H1 (cell line): ENCODE measurements around the gene SGK1. TPM values are rescaled to one million over a fixed set of nuclear protein-coding genes. Genes with fewer than 3 reads are reported as not detected.

ENCODE experiments used
- CBX8 ChIP-seq: fragments of 300-800, 300-1000 bp; sonication (generic); IDR thresholded peaks from 2 replicates; pipeline ENCODE4 v1.7.1; 2016; ENCODE audit warnings: low read depth, low read length, borderline replicate concordance
- EP300 ChIP-seq, 2 experiments: IDR thresholded peaks; 1 replicate in 1 of 2; 2 replicates in 1 of 2; pipeline ENCODE4 v1.6.1; 2011 to 2012; ENCODE audit warnings: low read depth in 2 of 2, low read length in 2 of 2, mild to moderate bottlenecking in 2 of 2, borderline replicate concordance in 1 of 2, inconsistent platforms in 1 of 2, moderate library complexity in 1 of 2
- KDM1A ChIP-seq: fragments of 200-600, 300-600 bp; sonication (generic); IDR thresholded peaks from 2 replicates; pipeline ENCODE4 v1.7.1; 2016; ENCODE audit warnings: mild to moderate bottlenecking, low read length, borderline replicate concordance
- KDM4A ChIP-seq: IDR thresholded peaks from one replicate; pipeline ENCODE4 v1.7.1; 2012; ENCODE audit warnings: low read depth, mild to moderate bottlenecking, moderate library complexity, low read length, inconsistent platforms; ENCODE audit not compliant: severe bottlenecking
- POLR2AphosphoS5 ChIP-seq: IDR thresholded peaks from 2 replicates; pipeline ENCODE4 v1.6.1; 2011; ENCODE audit warnings: low read depth, low read length
- TAF1 ChIP-seq: IDR thresholded peaks from 2 replicates; pipeline ENCODE4 v1.6.1; 2011; ENCODE audit warnings: mild to moderate bottlenecking, low read depth, low read length
- polyA plus RNA-seq, 7 experiments: library from polyadenylated mRNA; depleted of rRNA in 3 of 7; stranded (reverse) in 5 of 7; unstranded in 2 of 7; fragments of >200 nt in 5 of 7; fragments of 200-250 nt in 2 of 7; gene quantifications; 1 replicate in 5 of 7; 2 replicates in 1 of 7; 4 replicates in 1 of 7; pipeline versions ENCODE4 v1.2.1 to v1.2.3, GENCODE V29; 2011 to 2013; ENCODE audit warnings: missing spikeins in 2 of 7, mixed read lengths in 2 of 7
- total RNA-seq: library from RNA; stranded (reverse); fragmentation: NEBNext Ultra II Directional; extraction: Animal tissue kit (Norgen Biotek cat#: 25700); gene quantifications from 2 replicates; pipeline ENCODE4 v1.2.1, GENCODE V29; 2021
- TF ChIP-seq, protein P1 (sequence below): IDR thresholded peaks from 2 replicates; pipeline ENCODE4 v1.6.1; 2012; ENCODE audit warnings: inconsistent platforms

The SGK1 gene
- total and polyA plus RNA-seq, 2 of the 8 experiments (the other 6 are each of a cell fraction or from before 2014, with no cell fraction given), result 14.5 to 18.4 TPM

- TF ChIP-seq KDM4A (no peak), TAF1 (no peak), POLR2AphosphoS5 (no peak), KDM1A (no peak), CBX8 (no peak), EP300 (IDR thresholded peaks at IDR 0.05; ENCODE audit: borderline replicate concordance in 1 of 2, low read depth in 2 of 2, low read length in 2 of 2) (no peak)
- TF ChIP-seq, protein P1, sequence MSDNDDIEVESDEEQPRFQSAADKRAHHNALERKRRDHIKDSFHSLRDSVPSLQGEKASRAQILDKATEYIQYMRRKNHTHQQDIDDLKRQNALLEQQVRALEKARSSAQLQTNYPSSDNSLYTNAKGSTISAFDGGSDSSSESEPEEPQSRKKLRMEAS, result no peak
Observed at GRCh38 chr6:134233180-134233955, 84.5 kb downstream of the SGK1 start (continued).
